NK-92 (cell line): ENCODE data around the gene ITPKB.
"Not testable (repeated sequence)": the region's sequence is repeated elsewhere in the genome, so short reads cannot be mapped to it uniquely, and the experiment has no call there.

Source experiments
- DNase-seq: peaks from one replicate; lab custom pipeline; 2025; ENCODE audit not compliant: unreplicated experiment; lab: John Stamatoyannopoulos, UW

ITPKB gene

DNA sequence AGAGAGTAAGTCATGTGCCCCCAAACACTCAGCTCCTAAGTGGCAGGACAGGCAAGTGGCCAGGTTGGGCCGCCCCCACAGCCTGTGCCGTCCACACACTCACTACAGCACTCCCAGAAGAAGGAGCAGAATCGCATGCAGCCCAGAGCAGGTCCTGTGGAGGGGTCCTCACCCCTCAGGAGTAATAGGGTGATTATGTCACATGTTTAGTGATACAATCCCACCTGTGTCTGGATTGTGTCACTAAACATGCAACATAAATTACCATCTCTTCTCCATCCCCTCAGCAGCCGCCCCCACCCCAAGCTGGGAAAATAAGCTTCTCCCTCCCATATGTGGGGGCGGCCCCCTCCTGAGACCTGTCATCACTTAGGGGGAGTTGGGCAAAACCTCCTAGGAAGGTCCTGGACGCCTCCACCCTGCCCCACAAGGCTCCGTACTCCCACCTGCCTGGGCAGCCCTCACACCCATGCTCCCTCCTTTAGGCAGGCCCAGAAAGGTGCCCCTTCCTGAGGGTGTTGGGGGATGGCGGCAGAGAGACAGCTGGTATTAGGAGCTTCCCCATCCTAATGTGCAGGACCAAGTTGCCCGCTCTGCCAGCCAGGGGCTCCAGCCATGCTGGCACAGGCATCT, 133.6 kb downstream of the ITPKB start:
- DNase-seq, result no peak

- no peak for DNase-seq
These were observed 134.3 kb downstream of the ITPKB start for GRCh38 chr1:226604560-226605317.

DNA sequence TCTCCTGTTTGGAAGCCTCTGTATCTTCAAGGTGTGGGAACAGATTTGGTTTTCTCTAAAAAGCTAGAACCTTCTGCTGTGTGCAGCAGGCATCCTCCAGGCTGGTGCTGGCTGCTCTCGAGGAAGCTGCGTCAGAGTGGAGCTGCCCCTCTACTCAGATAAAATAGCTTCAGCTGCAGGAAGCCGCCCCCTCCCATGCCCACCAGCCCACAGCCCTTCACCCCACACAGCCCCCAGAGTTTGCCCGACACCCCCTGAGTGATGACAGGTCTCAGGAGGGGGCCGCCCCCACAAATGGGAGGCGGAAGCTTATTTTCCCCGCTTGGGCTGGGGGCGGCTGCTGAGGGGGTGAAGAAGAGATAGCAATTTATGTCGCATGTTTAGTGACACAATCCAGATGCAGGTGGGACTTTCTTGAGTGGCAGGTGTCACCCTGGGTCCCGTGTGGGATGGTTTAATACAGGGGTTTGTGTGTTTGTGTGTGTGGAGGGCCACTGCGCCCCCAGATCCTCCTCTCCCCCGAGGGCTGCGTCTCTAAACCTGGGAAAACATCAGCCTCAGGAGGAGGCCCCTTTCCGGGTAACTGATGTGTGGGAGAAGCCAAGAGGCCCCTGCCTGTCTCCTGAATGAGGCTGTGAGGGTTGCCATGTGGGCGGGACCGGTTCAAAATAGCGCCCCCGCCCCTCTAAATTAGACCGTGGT, 135.1 kb downstream of the ITPKB start:
- no peak for DNase-seq

GRCh38 chr1:226603022-226603857, 135.8 kb downstream of the ITPKB start:
- no peak for DNase-seq

- no peak for DNase-seq
These were observed 136.7 kb downstream of the ITPKB start for GRCh38 chr1:226602186-226603021.

- DNase-seq, result no peak
These were observed 137.6 kb downstream of the ITPKB start for GRCh38 chr1:226601456-226601855.

- DNase-seq, result no peak
These were observed 138.8 kb downstream of the ITPKB start for GRCh38 chr1:226600254-226600653.

- no peak for DNase-seq
These were observed 139.3 kb downstream of the ITPKB start for GRCh38 chr1:226599636-226600238.

GRCh38 chr1:226598955-226599354, 140.1 kb downstream of the ITPKB start:
- DNase-seq, result not testable (repeated sequence)

GRCh38 chr1:226598455-226598849, 140.6 kb downstream of the ITPKB start:
- no peak for DNase-seq

DNA sequence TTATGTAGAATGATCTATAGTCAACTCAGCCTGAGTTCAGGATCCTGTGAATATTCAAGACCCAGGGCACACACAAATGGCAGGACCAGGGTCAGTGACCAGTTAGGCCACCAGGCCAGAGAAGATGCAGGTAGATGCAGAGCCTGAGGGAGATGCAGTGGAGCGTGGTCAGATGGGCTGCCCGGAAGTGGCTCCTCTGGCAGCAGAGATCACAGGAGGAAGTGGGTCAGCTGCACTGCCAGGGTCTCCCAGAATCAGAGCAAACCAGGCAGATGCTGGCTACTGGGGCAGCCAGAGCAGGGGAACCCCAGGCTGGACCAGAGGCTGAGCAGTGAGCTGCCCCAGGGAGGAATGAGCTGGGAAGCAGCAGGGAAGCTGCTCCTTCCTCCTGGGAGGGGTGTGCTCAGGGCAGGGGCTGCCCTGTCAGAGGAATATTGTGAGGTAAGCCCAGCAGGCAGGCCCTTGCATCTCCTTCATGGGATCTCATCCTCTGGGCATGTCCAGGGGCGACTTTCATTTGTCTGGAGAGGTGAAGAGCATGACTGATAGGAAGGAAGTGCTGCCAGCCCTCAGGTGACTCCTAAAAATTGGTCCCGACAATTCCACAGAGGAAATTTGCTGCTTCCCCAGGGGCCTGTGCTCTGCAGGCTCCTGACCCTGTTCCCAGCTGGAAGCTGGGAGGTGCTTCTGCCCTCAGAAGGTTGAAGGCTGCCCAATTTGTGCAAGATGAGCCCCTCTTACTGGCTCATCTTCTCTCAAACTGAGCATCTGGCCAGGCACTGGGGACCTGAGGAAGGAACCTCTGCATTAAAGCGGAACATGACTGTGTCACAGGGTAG, 141.2 kb downstream of the ITPKB start:
- DNase-seq, result no peak

GRCh38 chr1:226596531-226597165, 142.4 kb downstream of the ITPKB start:
- no peak for DNase-seq

- DNase-seq, result no peak
These were observed 145.5 kb downstream of the ITPKB start for GRCh38 chr1:226593541-226593940.

DNA sequence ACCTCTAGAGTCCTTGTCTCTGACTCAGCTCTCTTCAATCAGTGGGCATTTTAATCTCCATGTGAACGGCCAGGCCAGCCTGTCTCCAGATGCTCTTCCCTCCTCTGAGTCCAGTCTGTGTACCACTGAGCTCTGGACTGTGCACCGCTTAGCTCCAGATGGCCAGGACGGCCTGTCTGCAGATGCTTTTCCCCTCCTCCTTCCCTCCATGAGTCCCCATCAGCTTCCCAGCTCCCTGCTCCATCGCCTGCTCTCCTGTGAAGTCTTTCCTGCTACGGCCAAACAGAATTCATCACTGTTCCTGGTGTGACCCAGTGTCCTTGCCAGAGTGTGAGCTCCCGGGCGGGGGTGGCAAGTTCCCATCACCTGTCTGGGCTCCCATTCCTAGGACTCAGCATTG, 148.5 kb downstream of the ITPKB start:
- no peak for DNase-seq

- DNase-seq, result no peak
These were observed 149.9 kb downstream of the ITPKB start for GRCh38 chr1:226589008-226589733.

GRCh38 chr1:226588484-226588883, 150.6 kb downstream of the ITPKB start:
- DNase-seq, result no peak

- no peak for DNase-seq
These were observed 152.2 kb downstream of the ITPKB start for GRCh38 chr1:226586650-226587422.
